ENCODE results near the gene ATP1A1. TPM values are rescaled to one million over a fixed set of nuclear protein-coding genes. Genes with fewer than 3 reads are reported as not detected.

ATP1A1 gene
- total RNA-seq, 4 donors from 2014 or later, result 556 to 703 (median 561) TPM

GRCh38 chr1:116393792-116394191, 20.7 kb downstream of the ATP1A1 start:
- 92% methylated on average over 2 of the region's 2 CpGs for WGBS
- no peak overlapping the region for H3K27ac ChIP-seq

GRCh38 chr1:116394270-116394669, 21.2 kb downstream of the ATP1A1 start:
- no peak for DNase-seq (ENCODE audit: low spot score in 2 of 2)
- H3K27me3 ChIP-seq, result no peaks in the 10 kb centered on the region
- H3K9me3 ChIP-seq, result no peaks in the 10 kb centered on the region
- H3K27ac ChIP-seq, result no peak overlapping the region
- peaks cover 100% of the 10 kb centered on the region for H3K36me3 ChIP-seq
- TF ChIP-seq POLR2AphosphoS5 (IDR thresholded peaks at IDR 0.05) (no peak), POLR2A (IDR thresholded peaks at IDR 0.05) (no peak), EP300 (IDR thresholded peaks at IDR 0.05) (no peak), CTCF (IDR thresholded peaks at IDR 0.05) (no peak)
- WGBS, result 77% methylated on average over 4 of the region's 4 CpGs
- H3K4me3 ChIP-seq, result no peak overlapping the region
- no peaks in the 10 kb centered on the region for H3K4me1 ChIP-seq

More at GRCh38 chr1:116393792-116394191, 20.7 kb downstream of the ATP1A1 start:
- Histone ChIP-seq H3K4me1 (no peaks in the 10 kb centered on the region), H3K4me3 (no peak overlapping the region), H3K27me3 (no peaks in the 10 kb centered on the region), H3K9me3 (no peaks in the 10 kb centered on the region), H3K36me3 (peaks cover 100% of the 10 kb centered on the region)
- no peak for TF ChIP-seq CTCF (IDR thresholded peaks at IDR 0.05)
- no peak for TF ChIP-seq EP300 (IDR thresholded peaks at IDR 0.05)
- no peak for TF ChIP-seq POLR2A (IDR thresholded peaks at IDR 0.05)
- no peak for TF ChIP-seq POLR2AphosphoS5 (IDR thresholded peaks at IDR 0.05)
- DNase-seq (ENCODE audit: low spot score in 2 of 2), result no peak

- no peak overlapping the region for H3K27ac ChIP-seq
- WGBS, result 95% methylated on average over 1 of the region's 1 CpG
- no peaks in the 10 kb centered on the region for H3K4me1 ChIP-seq
- peaks cover 100% of the 10 kb centered on the region for H3K36me3 ChIP-seq
- no peaks in the 10 kb centered on the region for H3K9me3 ChIP-seq
- no peak overlapping the region for H3K4me3 ChIP-seq
- H3K27me3 ChIP-seq, result no peaks in the 10 kb centered on the region
- no peak for TF ChIP-seq EP300 (IDR thresholded peaks at IDR 0.05)
- TF ChIP-seq CTCF (IDR thresholded peaks at IDR 0.05), result no peak
- no peak for TF ChIP-seq POLR2A (IDR thresholded peaks at IDR 0.05)
- TF ChIP-seq POLR2AphosphoS5 (IDR thresholded peaks at IDR 0.05), result no peak
- DNase-seq (ENCODE audit: low spot score in 2 of 2), result no peak
Measured at GRCh38 chr1:116396769-116397168, 23.7 kb downstream of the ATP1A1 start.

GRCh38 chr1:116397728-116398127, 24.7 kb downstream of the ATP1A1 start:
- Histone ChIP-seq H3K36me3 (peaks cover 100% of the 10 kb centered on the region), H3K4me1 (no peaks in the 10 kb centered on the region), H3K27ac (no peak overlapping the region), H3K9me3 (no peaks in the 10 kb centered on the region), H3K27me3 (no peaks in the 10 kb centered on the region), H3K4me3 (no peak overlapping the region)
- WGBS, result 87% methylated on average over 5 of the region's 5 CpGs
- TF ChIP-seq POLR2A (IDR thresholded peaks at IDR 0.05), result no peak
- no peak for DNase-seq (ENCODE audit: low spot score in 2 of 2)

GRCh38 chr1:116400780-116401179, 27.7 kb downstream of the ATP1A1 start:
- TF ChIP-seq POLR2A (IDR thresholded peaks at IDR 0.05), result no peak
- TF ChIP-seq CTCF (IDR thresholded peaks at IDR 0.05), result no peak
- no peak for TF ChIP-seq POLR2AphosphoS5 (IDR thresholded peaks at IDR 0.05)
- no peak for TF ChIP-seq EP300 (IDR thresholded peaks at IDR 0.05)
- 90% methylated on average over 6 of the region's 6 CpGs for WGBS
- H3K4me3 ChIP-seq, result no peak overlapping the region
- no peak overlapping the region for H3K27ac ChIP-seq
- no peak for DNase-seq (ENCODE audit: low spot score in 2 of 2)
- H3K4me1 ChIP-seq, result peaks cover 4% of the 10 kb centered on the region
- H3K36me3 ChIP-seq, result peaks cover 100% of the 10 kb centered on the region
- no peaks in the 10 kb centered on the region for H3K27me3 ChIP-seq
- H3K9me3 ChIP-seq, result no peaks in the 10 kb centered on the region

GRCh38 chr1:116401646-116402176, 28.7 kb downstream of the ATP1A1 start:
- WGBS, result 88% methylated on average over 3 of the region's 3 CpGs
- TF ChIP-seq CTCF (IDR thresholded peaks at IDR 0.05) (no peak), POLR2AphosphoS5 (IDR thresholded peaks at IDR 0.05) (no peak), POLR2A (IDR thresholded peaks at IDR 0.05) (no peak)
- no peak for DNase-seq (ENCODE audit: low spot score in 2 of 2)

More at GRCh38 chr1:116401646-116402176, 28.7 kb downstream of the ATP1A1 start:
- no peaks in the 10 kb centered on the region for H3K27me3 ChIP-seq
- H3K27ac ChIP-seq, result no peak overlapping the region
- no peaks in the 10 kb centered on the region for H3K9me3 ChIP-seq
- peaks cover 4% of the 10 kb centered on the region for H3K4me1 ChIP-seq
- H3K4me3 ChIP-seq, result no peak overlapping the region
- H3K36me3 ChIP-seq, result peaks cover 100% of the 10 kb centered on the region

Data from suprapubic skin (tissue), 4 donors.